ENCODE results near the gene UBTF.

DNA sequence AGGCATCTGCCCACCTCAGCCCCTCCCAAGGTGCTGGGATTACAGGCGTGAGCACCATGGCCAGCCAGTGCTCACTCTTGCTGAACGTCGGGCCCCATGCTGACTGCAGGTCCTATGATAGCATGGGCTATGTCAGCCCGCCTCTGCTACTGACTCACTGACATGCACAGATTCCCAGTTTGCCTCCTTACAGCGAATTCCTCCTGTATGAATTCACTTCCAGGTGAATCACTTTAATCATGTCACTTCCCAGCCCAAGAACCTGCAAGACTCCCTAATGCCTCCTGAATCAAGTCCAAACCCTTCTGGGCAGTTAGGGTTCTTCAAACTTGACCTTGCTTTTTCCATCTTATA is 16.1 kb upstream of the UBTF start:
- TF ChIP-seq, protein P1, sequence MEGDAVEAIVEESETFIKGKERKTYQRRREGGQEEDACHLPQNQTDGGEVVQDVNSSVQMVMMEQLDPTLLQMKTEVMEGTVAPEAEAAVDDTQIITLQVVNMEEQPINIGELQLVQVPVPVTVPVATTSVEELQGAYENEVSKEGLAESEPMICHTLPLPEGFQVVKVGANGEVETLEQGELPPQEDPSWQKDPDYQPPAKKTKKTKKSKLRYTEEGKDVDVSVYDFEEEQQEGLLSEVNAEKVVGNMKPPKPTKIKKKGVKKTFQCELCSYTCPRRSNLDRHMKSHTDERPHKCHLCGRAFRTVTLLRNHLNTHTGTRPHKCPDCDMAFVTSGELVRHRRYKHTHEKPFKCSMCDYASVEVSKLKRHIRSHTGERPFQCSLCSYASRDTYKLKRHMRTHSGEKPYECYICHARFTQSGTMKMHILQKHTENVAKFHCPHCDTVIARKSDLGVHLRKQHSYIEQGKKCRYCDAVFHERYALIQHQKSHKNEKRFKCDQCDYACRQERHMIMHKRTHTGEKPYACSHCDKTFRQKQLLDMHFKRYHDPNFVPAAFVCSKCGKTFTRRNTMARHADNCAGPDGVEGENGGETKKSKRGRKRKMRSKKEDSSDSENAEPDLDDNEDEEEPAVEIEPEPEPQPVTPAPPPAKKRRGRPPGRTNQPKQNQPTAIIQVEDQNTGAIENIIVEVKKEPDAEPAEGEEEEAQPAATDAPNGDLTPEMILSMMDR (conservative IDR thresholded peaks at IDR 0.05; ENCODE audit: low read depth, low read length): no peak
- TF ChIP-seq EZH2 (IDR thresholded peaks at IDR 0.05; ENCODE audit: borderline replicate concordance, low read depth, low read length, poor library complexity, severe bottlenecking): no peak

All from A673 (cell line).